GM23338 (cell line): ENCODE results near the gene CD6. TPM values are rescaled to one million over a fixed set of nuclear protein-coding genes. Genes with fewer than 3 reads are reported as not detected.

Source experiments
- ATAC-seq: fragments of 200-7000 bp; cut with Tn5 transposase; 3 replicates; pipeline ENCODE4 v1.9.1; 2020
- DNase-seq: peaks from one replicate; pipeline ENCODE4 v3.0.0-alpha.2; 2015; ENCODE audit warnings: low spot score
- H2AFZ ChIP-seq: fragments of 200-600 bp; sonication (generic); 2 replicates; pipeline ENCODE4 v1.8.0; 2016; ENCODE audit warnings: antibody characterized with exemption, mild to moderate bottlenecking, moderate library complexity
- H3F3A ChIP-seq: fragments of 200-600 bp; sonication (generic); replicated peaks from 2 replicates; pipeline ENCODE4 v1.8.0; 2017; ENCODE audit warnings: antibody characterized with exemption, mixed run types, low read depth
- H3K27ac ChIP-seq: fragments of 200-600 bp; sonication (generic); 2 replicates; pipeline ENCODE4 v1.6.1; 2016; ENCODE audit warnings: low read depth
- H3K27me3 ChIP-seq: fragments of 200-600 bp; sonication (generic); 2 replicates; pipeline ENCODE4 v1.8.0; 2016; ENCODE audit warnings: mild to moderate bottlenecking, mixed run types, moderate library complexity; ENCODE audit not compliant: insufficient read depth
- H3K36me3 ChIP-seq: fragments of 200-600 bp; sonication (generic); 2 replicates; pipeline ENCODE4 v1.8.0; 2016; ENCODE audit warnings: mild to moderate bottlenecking; ENCODE audit not compliant: insufficient read depth
- H3K4me1 ChIP-seq: fragments of 200-600 bp; sonication (generic); 2 replicates; pipeline ENCODE4 v1.8.0; 2016; ENCODE audit warnings: mild to moderate bottlenecking, moderate library complexity; ENCODE audit not compliant: insufficient read depth
- H3K4me2 ChIP-seq: fragments of 200-600 bp; sonication (generic); 2 replicates; pipeline ENCODE4 v1.7.1; 2017; ENCODE audit warnings: mixed run types
- H3K4me3 ChIP-seq: fragments of 200-600 bp; sonication (generic); 2 replicates; pipeline ENCODE4 v1.6.1; 2016; ENCODE audit warnings: mixed run types
- H3K79me2 ChIP-seq: fragments of 200-600 bp; sonication (generic); replicated peaks from 2 replicates; pipeline ENCODE4 v1.8.0; 2017; ENCODE audit warnings: mild to moderate bottlenecking; ENCODE audit not compliant: insufficient read depth
- H3K9me2 ChIP-seq: fragments of 200-600 bp; sonication (generic); 2 replicates; pipeline ENCODE4 v1.8.0; 2017; ENCODE audit not compliant: insufficient read depth
- H4K20me1 ChIP-seq: fragments of 200-600 bp; sonication (generic); replicated peaks from 2 replicates; pipeline ENCODE4 v1.8.0; 2017; ENCODE audit warnings: mild to moderate bottlenecking; ENCODE audit not compliant: insufficient read depth
- H3K27ac Mint-ChIP-seq: 2 replicates; pipeline ENCODE4 v1.8.0; 2020; ENCODE audit warnings: inconsistent platforms, mild to moderate bottlenecking, moderate library complexity, mixed read lengths
- H3K27me3 Mint-ChIP-seq: 3 replicates; pipeline ENCODE4 v1.8.0; 2022; ENCODE audit warnings: low read depth, mild to moderate bottlenecking, moderate library complexity, mixed read lengths, inconsistent platforms; ENCODE audit not compliant: insufficient read depth, poor library complexity
- H3K36me3 Mint-ChIP-seq: 3 replicates; pipeline ENCODE4 v1.8.0; 2021; ENCODE audit warnings: low read depth, mild to moderate bottlenecking, inconsistent platforms, moderate library complexity, mixed read lengths
- H3K4me1 Mint-ChIP-seq: 3 replicates; pipeline ENCODE4 v1.8.0; 2020; ENCODE audit warnings: mild to moderate bottlenecking, inconsistent platforms, mixed read lengths
- H3K4me3 Mint-ChIP-seq: 3 replicates; pipeline ENCODE4 v1.8.0; 2021; ENCODE audit warnings: moderate library complexity, mild to moderate bottlenecking, inconsistent platforms, mixed read lengths
- H3K9me3 Mint-ChIP-seq: 3 replicates; pipeline ENCODE4 v1.8.0; 2020; ENCODE audit warnings: moderate library complexity, mild to moderate bottlenecking, inconsistent platforms, mixed read lengths
- CREB1 ChIP-seq: fragments of 250-450 bp; sonication (Bioruptor Pico); IDR thresholded peaks from 2 replicates; pipeline ENCODE4 v1.5.0; 2020; ENCODE audit warnings: low read depth, mild to moderate bottlenecking, moderate library complexity
- ZNF331 ChIP-seq: fragments of 250-450 bp; sonication (Bioruptor Pico); IDR thresholded peaks from 2 replicates; pipeline ENCODE4 v1.5.0; 2020; ENCODE audit warnings: low read depth, mild to moderate bottlenecking, moderate library complexity
- polyA plus RNA-seq: library from polyadenylated mRNA; unstranded; fragments of >200 nt; fragmentation: Nextera tagmentation; extraction: Ambion mirVana; gene quantifications from 2 replicates; pipeline ENCODE4 v1.2.1, GENCODE V29; 2016
- total RNA-seq: library from RNA; depleted of rRNA; stranded (reverse); fragments of >200 nt; shearing (Covaris generic); gene quantifications from 2 replicates; pipeline ENCODE4 v1.2.3, GENCODE V29; 2014
- TF ChIP-seq, protein P1 (sequence below): fragments of 250-450 bp; sonication (Bioruptor Pico); IDR thresholded peaks from 2 replicates; pipeline ENCODE4 v1.5.0; 2020; ENCODE audit warnings: mild to moderate bottlenecking, moderate library complexity
- TF ChIP-seq, protein P2 (sequence below), 2 experiments: fragments of 200-600 bp in 1 of 2; sonication (generic) in 1 of 2; conservative IDR thresholded peaks; 2 replicates each; pipeline versions ENCODE4 v1.5.1 to v1.6.1; 2016 to 2017; ENCODE audit warnings: antibody characterized with exemption in 2 of 2, low read depth in 2 of 2, mild to moderate bottlenecking in 2 of 2, moderate library complexity in 1 of 2
- TF ChIP-seq, protein P3 (sequence below): IDR thresholded peaks from one replicate; pipeline ENCODE4 v1.6.1; 2018; ENCODE audit warnings: antibody characterized with exemption; ENCODE audit not compliant: unreplicated experiment

The CD6 gene
- total and polyA plus RNA-seq, 2 experiments from 2014 or later, result 0.49 TPM; not detected in 1

DNA sequence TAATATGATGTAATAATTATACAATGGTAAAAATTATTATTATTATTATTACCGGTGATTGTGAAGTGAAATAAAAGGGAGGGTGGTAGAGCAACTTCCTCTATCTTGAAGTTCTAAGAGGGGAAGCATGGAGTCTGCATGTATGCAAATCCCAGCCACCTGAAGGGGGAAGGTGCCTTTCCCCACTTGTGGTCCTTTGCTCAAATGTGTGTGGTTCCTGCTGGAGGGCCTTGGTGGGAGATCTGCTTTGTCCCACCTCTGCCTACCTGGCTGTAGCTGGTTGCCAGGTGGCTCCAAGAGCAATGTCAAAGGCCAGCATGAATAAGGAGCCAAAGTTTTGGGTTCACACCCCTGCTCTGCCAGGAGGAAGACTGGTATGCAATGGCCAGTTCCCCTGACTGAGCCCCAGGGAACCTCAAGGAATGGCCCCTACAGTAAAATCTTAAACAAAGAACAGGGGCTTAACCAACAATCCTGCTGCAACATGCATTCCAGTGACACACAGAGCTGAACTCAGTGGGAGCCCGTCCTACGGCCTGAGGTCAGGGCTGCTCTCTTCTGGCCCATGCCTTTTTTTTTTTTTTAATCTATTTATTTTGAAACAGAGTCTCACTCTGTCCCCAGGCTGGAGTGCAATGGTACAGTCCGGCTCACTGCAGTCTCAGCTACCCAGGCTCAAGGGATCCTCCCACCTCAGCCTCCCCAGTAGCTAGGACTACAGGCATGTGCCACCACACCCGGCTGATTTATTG, 38.7 kb upstream of the CD6 start (continued):
- TF ChIP-seq, protein P1, sequence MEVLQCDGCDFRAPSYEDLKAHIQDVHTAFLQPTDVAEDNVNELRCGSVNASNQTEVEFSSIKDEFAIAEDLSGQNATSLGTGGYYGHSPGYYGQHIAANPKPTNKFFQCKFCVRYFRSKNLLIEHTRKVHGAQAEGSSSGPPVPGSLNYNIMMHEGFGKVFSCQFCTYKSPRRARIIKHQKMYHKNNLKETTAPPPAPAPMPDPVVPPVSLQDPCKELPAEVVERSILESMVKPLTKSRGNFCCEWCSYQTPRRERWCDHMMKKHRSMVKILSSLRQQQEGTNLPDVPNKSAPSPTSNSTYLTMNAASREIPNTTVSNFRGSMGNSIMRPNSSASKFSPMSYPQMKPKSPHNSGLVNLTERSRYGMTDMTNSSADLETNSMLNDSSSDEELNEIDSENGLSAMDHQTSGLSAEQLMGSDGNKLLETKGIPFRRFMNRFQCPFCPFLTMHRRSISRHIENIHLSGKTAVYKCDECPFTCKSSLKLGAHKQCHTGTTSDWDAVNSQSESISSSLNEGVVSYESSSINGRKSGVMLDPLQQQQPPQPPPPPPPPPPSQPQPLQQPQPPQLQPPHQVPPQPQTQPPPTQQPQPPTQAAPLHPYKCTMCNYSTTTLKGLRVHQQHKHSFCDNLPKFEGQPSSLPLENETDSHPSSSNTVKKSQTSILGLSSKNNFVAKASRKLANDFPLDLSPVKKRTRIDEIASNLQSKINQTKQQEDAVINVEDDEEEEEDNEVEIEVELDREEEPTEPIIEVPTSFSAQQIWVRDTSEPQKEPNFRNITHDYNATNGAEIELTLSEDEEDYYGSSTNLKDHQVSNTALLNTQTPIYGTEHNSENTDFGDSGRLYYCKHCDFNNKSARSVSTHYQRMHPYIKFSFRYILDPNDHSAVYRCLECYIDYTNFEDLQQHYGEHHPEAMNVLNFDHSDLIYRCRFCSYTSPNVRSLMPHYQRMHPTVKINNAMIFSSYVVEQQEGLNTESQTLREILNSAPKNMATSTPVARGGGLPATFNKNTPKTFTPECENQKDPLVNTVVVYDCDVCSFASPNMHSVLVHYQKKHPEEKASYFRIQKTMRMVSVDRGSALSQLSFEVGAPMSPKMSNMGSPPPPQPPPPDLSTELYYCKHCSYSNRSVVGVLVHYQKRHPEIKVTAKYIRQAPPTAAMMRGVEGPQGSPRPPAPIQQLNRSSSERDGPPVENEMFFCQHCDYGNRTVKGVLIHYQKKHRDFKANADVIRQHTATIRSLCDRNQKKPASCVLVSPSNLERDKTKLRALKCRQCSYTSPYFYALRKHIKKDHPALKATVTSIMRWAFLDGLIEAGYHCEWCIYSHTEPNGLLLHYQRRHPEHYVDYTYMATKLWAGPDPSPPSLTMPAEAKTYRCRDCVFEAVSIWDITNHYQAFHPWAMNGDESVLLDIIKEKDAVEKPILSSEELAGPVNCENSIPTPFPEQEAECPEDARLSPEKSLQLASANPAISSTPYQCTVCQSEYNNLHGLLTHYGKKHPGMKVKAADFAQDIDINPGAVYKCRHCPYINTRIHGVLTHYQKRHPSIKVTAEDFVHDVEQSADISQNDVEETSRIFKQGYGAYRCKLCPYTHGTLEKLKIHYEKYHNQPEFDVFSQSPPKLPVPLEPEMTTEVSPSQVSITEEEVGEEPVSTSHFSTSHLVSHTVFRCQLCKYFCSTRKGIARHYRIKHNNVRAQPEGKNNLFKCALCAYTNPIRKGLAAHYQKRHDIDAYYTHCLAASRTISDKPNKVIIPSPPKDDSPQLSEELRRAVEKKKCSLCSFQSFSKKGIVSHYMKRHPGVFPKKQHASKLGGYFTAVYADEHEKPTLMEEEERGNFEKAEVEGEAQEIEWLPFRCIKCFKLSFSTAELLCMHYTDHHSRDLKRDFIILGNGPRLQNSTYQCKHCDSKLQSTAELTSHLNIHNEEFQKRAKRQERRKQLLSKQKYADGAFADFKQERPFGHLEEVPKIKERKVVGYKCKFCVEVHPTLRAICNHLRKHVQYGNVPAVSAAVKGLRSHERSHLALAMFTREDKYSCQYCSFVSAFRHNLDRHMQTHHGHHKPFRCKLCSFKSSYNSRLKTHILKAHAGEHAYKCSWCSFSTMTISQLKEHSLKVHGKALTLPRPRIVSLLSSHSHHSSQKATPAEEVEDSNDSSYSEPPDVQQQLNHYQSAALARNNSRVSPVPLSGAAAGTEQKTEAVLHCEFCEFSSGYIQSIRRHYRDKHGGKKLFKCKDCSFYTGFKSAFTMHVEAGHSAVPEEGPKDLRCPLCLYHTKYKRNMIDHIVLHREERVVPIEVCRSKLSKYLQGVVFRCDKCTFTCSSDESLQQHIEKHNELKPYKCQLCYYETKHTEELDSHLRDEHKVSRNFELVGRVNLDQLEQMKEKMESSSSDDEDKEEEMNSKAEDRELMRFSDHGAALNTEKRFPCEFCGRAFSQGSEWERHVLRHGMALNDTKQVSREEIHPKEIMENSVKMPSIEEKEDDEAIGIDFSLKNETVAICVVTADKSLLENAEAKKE (CRISPR knock-in tag), result no peak
- TF ChIP-seq, protein P2, sequence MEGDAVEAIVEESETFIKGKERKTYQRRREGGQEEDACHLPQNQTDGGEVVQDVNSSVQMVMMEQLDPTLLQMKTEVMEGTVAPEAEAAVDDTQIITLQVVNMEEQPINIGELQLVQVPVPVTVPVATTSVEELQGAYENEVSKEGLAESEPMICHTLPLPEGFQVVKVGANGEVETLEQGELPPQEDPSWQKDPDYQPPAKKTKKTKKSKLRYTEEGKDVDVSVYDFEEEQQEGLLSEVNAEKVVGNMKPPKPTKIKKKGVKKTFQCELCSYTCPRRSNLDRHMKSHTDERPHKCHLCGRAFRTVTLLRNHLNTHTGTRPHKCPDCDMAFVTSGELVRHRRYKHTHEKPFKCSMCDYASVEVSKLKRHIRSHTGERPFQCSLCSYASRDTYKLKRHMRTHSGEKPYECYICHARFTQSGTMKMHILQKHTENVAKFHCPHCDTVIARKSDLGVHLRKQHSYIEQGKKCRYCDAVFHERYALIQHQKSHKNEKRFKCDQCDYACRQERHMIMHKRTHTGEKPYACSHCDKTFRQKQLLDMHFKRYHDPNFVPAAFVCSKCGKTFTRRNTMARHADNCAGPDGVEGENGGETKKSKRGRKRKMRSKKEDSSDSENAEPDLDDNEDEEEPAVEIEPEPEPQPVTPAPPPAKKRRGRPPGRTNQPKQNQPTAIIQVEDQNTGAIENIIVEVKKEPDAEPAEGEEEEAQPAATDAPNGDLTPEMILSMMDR (conservative IDR thresholded peaks at IDR 0.05; ENCODE audit: low read depth in 2 of 2), result no peak
- TF ChIP-seq ZNF331 (CRISPR knock-in tag), result no peak
- no peak for TF ChIP-seq CREB1

DNA sequence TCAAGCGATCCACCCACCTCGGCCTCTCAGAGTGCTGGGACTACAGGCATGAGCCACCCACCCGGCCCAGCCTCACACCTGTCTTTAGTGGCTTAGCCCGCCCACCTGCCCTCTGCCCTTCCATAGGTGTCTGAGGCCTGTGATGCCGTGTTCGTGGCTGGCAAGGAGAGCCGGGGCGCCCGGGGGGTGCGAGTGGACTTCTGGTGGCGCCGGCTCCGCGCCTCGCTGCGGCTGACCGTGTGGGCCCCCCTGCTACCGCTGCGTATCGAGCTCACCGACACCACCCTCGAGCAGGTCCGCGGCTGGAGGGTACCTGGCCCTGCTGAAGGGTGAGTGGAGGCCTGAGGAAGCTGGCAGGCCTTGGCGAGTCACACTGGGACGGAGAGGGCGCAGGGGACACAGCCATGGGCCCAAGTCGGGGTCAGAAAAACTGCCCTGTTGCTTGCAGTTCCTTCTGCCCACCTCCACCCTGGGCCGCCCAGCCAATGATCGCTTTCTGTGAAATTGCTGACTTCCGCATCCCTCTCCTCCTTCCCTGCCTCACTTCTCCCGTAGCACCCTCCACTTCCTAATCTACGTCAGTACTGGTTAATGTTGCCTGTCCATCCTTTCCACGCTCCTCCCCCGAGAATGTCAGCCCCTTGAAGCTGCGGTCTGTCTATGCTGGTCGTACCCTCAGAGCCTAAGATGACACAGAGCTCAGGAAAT, 37.9 kb upstream of the CD6 start:
- Histone ChIP-seq H4K20me1 (peaks cover 4% of the 10 kb centered on the region; the same call in 1 of the 2 replicates), H3F3A (no peaks in the 10 kb centered on the region), H3K36me3 (0 out of 2 replicates have a peak, but pooled peaks cover 6% of the 10 kb centered on the region), H3K9me2 (no peaks in the 10 kb centered on the region), H3K27ac (no peak overlapping the region), H2AFZ (no peak overlapping the region), H3K4me3 (no peak overlapping the region), H3K79me2 (no peaks in the 10 kb centered on the region), H3K4me1 (no peaks in the 10 kb centered on the region), H3K4me2 (no peak overlapping the region), H3K27me3 (no peaks in the 10 kb centered on the region)
- Mint-ChIP-seq H3K36me3 (peaks cover 42% of the 10 kb centered on the region), H3K4me3 (no peak overlapping the region), H3K9me3 (no peaks in the 10 kb centered on the region), H3K27me3 (peaks cover 2% of the 10 kb centered on the region), H3K27ac (no peak overlapping the region), H3K4me1 (peaks cover 12% of the 10 kb centered on the region; the same call in 2 of the 3 replicates)
- no peak for ATAC-seq
- TF ChIP-seq CREB1, result no peak
- TF ChIP-seq, protein P3, sequence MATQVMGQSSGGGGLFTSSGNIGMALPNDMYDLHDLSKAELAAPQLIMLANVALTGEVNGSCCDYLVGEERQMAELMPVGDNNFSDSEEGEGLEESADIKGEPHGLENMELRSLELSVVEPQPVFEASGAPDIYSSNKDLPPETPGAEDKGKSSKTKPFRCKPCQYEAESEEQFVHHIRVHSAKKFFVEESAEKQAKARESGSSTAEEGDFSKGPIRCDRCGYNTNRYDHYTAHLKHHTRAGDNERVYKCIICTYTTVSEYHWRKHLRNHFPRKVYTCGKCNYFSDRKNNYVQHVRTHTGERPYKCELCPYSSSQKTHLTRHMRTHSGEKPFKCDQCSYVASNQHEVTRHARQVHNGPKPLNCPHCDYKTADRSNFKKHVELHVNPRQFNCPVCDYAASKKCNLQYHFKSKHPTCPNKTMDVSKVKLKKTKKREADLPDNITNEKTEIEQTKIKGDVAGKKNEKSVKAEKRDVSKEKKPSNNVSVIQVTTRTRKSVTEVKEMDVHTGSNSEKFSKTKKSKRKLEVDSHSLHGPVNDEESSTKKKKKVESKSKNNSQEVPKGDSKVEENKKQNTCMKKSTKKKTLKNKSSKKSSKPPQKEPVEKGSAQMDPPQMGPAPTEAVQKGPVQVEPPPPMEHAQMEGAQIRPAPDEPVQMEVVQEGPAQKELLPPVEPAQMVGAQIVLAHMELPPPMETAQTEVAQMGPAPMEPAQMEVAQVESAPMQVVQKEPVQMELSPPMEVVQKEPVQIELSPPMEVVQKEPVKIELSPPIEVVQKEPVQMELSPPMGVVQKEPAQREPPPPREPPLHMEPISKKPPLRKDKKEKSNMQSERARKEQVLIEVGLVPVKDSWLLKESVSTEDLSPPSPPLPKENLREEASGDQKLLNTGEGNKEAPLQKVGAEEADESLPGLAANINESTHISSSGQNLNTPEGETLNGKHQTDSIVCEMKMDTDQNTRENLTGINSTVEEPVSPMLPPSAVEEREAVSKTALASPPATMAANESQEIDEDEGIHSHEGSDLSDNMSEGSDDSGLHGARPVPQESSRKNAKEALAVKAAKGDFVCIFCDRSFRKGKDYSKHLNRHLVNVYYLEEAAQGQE, result no peak
- no peak for DNase-seq
